ENCODE measurements around the gene PCDHGA1. TPM values are rescaled to one million over a fixed set of nuclear protein-coding genes. Genes with fewer than 3 reads are reported as not detected.

The PCDHGA1 gene
- total and polyA plus RNA-seq, 2 donors (not counting 1 experiment from before 2014, with no cell fraction given), result 0.06 to 0.64 TPM

- no peaks in the 10 kb centered on the region for H4K20me1 ChIP-seq (ENCODE audit: control insufficient read depth, insufficient read depth, low read length, poor library complexity, severe bottlenecking)
- Mint-ChIP-seq H3K4me1 (peaks cover 2% of the 10 kb centered on the region), H3K27ac (no peak within 1 kb of the TSS), H3K9me3 (ENCODE audit: insufficient read depth) (peaks cover 9% of the 10 kb centered on the region), H3K27me3 (peaks cover 55% of the 10 kb centered on the region), H3K4me3 (peak within 1 kb of the TSS; percentile 73)
- H3K27ac ChIP-seq (ENCODE audit: low read length in 2 of 2), result no peak within 1 kb of the TSS
- WGBS (ENCODE audit: insufficient coverage), result 29% methylated on average over 26 of the region's 27 CpGs
- H3K4me3 ChIP-seq (ENCODE audit: control extremely low read depth in 1 of 5, extremely low read depth in 1 of 5, insufficient read depth in 1 of 5, low read depth in 2 of 5, low read length in 4 of 5), result peak within 1 kb of the TSS in 3 of 5 experiments; percentile 21 to 39 (median 21)
- ATAC-seq (ENCODE audit: low read depth) (no peak), DNase-seq (peak; percentile 25)
- no peaks in the 10 kb centered on the region for H3K4me1 ChIP-seq (ENCODE audit: control insufficient read depth in 2 of 2, insufficient read depth in 2 of 2, low read length in 2 of 2)
- H3K4me2 ChIP-seq (replicated peaks; ENCODE audit: low read depth, low read length, poor library complexity, severe bottlenecking), result peak within 1 kb of the TSS; percentile 52
- ChIA-PET CTCF (interaction anchor here (0.8 to 1.8 kb wide), 7 partner anchors 10 to 164 kb away, joined by 3 to 7 read pairs (median 4); partner anchors contain the start of genes PCDHGA10, PCDHGA12 and PCDHGB7), POLR2A (no interaction called here)
- no peaks in the 10 kb centered on the region for H3K36me3 ChIP-seq (replicated peaks in 1 of 2; ENCODE audit: control extremely low read depth in 1 of 2, control insufficient read depth in 1 of 2, extremely low read depth in 1 of 2, insufficient read depth in 2 of 2, low read length in 1 of 2)
- peaks cover 0 to 55% (median 35%) of the 10 kb centered on the region in 4 experiments for H3K27me3 ChIP-seq (replicated peaks in 1 of 4; ENCODE audit: control extremely low read depth in 1 of 4, control insufficient read depth in 3 of 4, insufficient read depth in 4 of 4, low read length in 3 of 4)
- peak within 1 kb of the TSS; percentile 29 for H3K9ac ChIP-seq (ENCODE audit: low read length)
- H3K9me3 ChIP-seq (ENCODE audit: control extremely low read depth in 1 of 3, control insufficient read depth in 2 of 3, insufficient read depth in 1 of 3, low read length in 2 of 3), result peaks cover 0 to 50% (median 18%) of the 10 kb centered on the region in 3 donors
- no peaks in the 10 kb centered on the region for H3K79me2 ChIP-seq (ENCODE audit: control insufficient read depth, insufficient read depth, low read length)
- TF ChIP-seq EZH2 (IDR thresholded peaks at IDR 0.05; ENCODE audit: borderline replicate concordance, insufficient read depth, low read depth, low read length, poor library complexity, severe bottlenecking) (no peak), CTCF (IDR thresholded peaks at IDR 0.05) (peak; percentile 42)
- intact Hi-C loops (cut with micrococcal nuclease), result loop anchor here (5.0 kb wide), 1 partner anchor 35 kb away; no protein-coding TSS in a partner anchor
- peak within 1 kb of the TSS; percentile 44 for H2AFZ ChIP-seq (ENCODE audit: insufficient read depth, low read depth, low read length, poor library complexity, severe bottlenecking)
Measured at GRCh38 chr5:141402553-141403243, 72.4 kb downstream of the PCDHGA1 start, which contains the start of gene PCDHGA9. TSS of gene PCDHGA9 (plus strand) at chr5:141402778. CDS start at chr5:141402953, 175 bp downstream.

- peaks cover 9% of the 10 kb centered on the region for H3K9me3 Mint-ChIP-seq (ENCODE audit: insufficient read depth)
- no peaks in the 10 kb centered on the region for H3K79me2 ChIP-seq (ENCODE audit: control insufficient read depth, insufficient read depth, low read length)
- no peaks in the 10 kb centered on the region for H4K20me1 ChIP-seq (ENCODE audit: control insufficient read depth, insufficient read depth, low read length, poor library complexity, severe bottlenecking)
- no peaks in the 10 kb centered on the region for H3K36me3 ChIP-seq (replicated peaks in 1 of 2; ENCODE audit: control extremely low read depth in 1 of 2, control insufficient read depth in 1 of 2, extremely low read depth in 1 of 2, insufficient read depth in 2 of 2, low read length in 1 of 2)
- H3K27ac Mint-ChIP-seq, result no peak overlapping the region
- no peak overlapping the region for H2AFZ ChIP-seq (ENCODE audit: insufficient read depth, low read depth, low read length, poor library complexity, severe bottlenecking)
- CTCF ChIA-PET, result interaction anchor here (1.1 to 1.8 kb wide), 6 partner anchors 10 to 164 kb away, joined by 3 to 7 read pairs (median 4); partner anchors contain the start of genes PCDHGA10 and PCDHGB7
- H3K4me1 ChIP-seq (ENCODE audit: control insufficient read depth in 2 of 2, insufficient read depth in 2 of 2, low read length in 2 of 2), result no peaks in the 10 kb centered on the region
- H3K27me3 ChIP-seq (replicated peaks in 1 of 4; ENCODE audit: control extremely low read depth in 1 of 4, control insufficient read depth in 3 of 4, insufficient read depth in 4 of 4, low read length in 3 of 4), result peaks cover 0 to 61% (median 38%) of the 10 kb centered on the region in 4 experiments
- WGBS (ENCODE audit: insufficient coverage), result 44% methylated on average over 19 of the region's 22 CpGs
- TF ChIP-seq EZH2 (IDR thresholded peaks at IDR 0.05; ENCODE audit: borderline replicate concordance, insufficient read depth, low read depth, low read length, poor library complexity, severe bottlenecking) (no peak), CTCF (IDR thresholded peaks at IDR 0.05) (no peak)
- peaks cover 0 to 54% (median 21%) of the 10 kb centered on the region in 3 donors for H3K9me3 ChIP-seq (ENCODE audit: control extremely low read depth in 1 of 3, control insufficient read depth in 2 of 3, insufficient read depth in 1 of 3, low read length in 2 of 3)
- peaks cover 4% of the 10 kb centered on the region for H3K4me1 Mint-ChIP-seq
- peaks cover 58% of the 10 kb centered on the region for H3K27me3 Mint-ChIP-seq
- ATAC-seq (ENCODE audit: low read depth), result no peak
- no peak overlapping the region for H3K4me3 ChIP-seq (ENCODE audit: control extremely low read depth in 1 of 5, extremely low read depth in 1 of 5, insufficient read depth in 1 of 5, low read depth in 2 of 5, low read length in 4 of 5)
- POLR2A ChIA-PET, result no interaction called here
- no peak overlapping the region for H3K9ac ChIP-seq (ENCODE audit: low read length)
- no peak overlapping the region for H3K4me3 Mint-ChIP-seq
- H3K4me2 ChIP-seq (replicated peaks; ENCODE audit: low read depth, low read length, poor library complexity, severe bottlenecking), result no peak overlapping the region
- intact Hi-C loops (cut with micrococcal nuclease), result loop anchor here (5.0 kb wide), 1 partner anchor 36 kb away; no protein-coding TSS in a partner anchor
- H3K27ac ChIP-seq (ENCODE audit: low read length in 2 of 2), result no peak overlapping the region
- no peak for DNase-seq
Measured at GRCh38 chr5:141403387-141403786, 73.1 kb downstream of the PCDHGA1 start.
